ENCODE data around the gene IFT27.

IFT27 gene

DNA sequence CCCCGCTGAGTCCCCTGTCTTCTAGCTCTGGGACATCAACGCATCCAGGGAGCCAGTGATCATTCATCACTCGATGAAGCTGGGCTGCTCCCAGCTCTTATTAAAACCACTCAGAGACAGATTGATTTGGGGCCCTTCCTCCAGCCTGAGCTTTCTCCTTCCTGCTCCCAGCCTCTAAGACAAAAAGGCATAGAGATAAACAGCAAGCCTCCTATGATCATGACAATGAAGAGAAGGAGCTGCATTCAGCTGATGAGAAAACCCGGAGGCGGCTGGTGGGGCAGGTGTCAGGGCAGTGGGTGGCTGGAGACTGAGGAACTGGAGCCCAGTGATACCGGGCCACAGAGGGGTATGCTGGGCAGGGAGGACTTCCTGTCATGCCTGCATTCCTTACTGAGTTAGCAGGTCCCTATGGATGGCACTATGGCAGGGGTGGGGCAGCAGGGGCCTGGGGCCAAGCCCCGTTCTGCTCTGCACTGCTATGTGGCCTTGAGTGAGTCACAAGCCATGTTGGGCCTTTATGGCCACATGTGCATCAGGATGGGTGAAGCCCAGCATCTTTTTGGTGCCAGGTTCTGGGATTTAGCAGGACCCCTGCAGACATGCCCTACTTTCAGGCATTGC lies 20.7 kb upstream of the IFT27 start:
- no peak for DNase-seq

GRCh38 chr22:36795633-36796032 lies 19.7 kb upstream of the IFT27 start:
- no peak for DNase-seq

GRCh38 chr22:36790648-36791047 lies 14.7 kb upstream of the IFT27 start:
- peak; percentile 8 for DNase-seq

GRCh38 chr22:36787204-36787988 lies 11.5 kb upstream of the IFT27 start:
- DNase-seq: no peak

DNA sequence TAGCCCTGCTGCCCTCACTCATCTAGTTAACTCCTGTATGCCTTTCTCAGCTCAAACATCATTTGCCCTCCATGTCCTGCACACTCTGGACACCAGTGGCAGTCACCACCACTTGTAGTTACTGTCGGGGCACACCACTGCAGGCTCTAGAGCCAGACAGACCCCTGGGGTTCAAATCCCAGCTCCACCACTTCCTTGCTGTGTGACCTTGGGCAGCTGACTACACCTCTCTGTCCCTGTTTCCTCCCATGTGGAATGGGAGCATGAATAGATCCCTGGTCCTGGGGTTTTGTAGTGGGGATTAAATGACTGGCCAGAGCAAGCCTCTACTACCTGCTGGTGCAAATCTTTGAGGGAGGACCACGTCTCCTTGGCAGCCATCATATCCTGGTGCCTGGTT lies 7.8 kb upstream of the IFT27 start:
- DNase-seq: no peak

GRCh38 chr22:36781656-36782627 lies 6.0 kb upstream of the IFT27 start:
- peak; percentile 91 for DNase-seq

DNA sequence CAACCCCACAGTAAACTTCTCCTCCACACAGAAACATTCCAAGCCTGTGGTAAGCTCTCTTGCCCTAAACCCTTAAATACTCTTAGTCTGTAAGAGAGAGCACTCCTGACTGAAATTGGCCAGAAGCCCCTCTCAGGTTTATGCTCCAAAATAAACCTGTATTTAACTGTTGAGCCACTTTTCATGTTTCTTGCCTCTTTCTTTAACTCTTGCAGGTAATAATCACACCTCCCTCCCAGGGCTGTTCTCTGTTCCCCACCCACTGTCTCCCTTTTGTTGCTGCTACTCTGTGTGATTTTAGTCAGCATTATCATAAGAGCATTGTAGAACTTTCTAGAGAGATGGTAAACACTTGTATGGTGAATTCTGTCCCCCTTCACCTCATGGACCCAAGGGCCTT lies 2.1 kb upstream of the IFT27 start:
- DNase-seq: no peak

DNA sequence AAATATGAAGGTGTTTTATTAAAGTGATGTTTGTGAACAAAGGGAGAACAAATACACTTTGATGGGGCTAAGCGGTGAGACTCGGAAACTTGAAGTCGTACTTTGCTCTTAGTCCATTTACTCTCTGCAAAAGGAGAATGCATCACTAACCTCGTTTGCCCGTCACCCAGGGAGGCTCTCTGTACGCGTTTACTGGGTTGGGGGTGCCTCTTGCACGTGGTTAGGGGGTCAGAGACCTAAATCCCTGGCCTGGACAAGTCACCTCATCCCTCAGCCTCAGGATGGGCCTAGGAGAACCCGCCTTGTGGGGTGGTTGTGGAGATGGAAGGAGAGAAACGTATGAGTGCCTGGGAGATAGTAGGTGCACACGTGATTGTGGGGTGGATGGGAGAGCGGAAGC lies 803 bp upstream of the IFT27 start:
- DNase-seq: no peak

- peak; percentile 53 for DNase-seq
These were observed 344 bp downstream of the IFT27 start for GRCh38 chr22:36775586-36775963.

DNA sequence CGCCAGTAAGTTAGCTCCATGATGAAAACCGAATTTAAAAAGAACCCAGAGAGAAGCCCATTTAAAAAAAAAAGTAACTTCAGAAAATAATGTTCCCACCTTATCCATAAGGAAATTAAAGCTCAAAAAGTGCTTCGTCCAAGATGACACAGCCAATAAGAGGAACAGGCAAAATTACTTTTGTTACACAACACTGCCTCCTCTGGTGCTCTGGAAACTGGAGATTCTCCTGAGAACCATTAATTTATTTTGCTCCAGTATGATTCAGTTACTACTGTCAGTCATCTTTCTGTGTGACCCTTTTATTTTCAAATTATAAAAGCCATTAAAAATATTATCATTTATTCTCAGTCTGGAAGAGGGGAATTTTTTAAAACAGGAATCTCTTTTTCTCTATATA lies 2.0 kb downstream of the IFT27 start:
- no peak for DNase-seq

DNA sequence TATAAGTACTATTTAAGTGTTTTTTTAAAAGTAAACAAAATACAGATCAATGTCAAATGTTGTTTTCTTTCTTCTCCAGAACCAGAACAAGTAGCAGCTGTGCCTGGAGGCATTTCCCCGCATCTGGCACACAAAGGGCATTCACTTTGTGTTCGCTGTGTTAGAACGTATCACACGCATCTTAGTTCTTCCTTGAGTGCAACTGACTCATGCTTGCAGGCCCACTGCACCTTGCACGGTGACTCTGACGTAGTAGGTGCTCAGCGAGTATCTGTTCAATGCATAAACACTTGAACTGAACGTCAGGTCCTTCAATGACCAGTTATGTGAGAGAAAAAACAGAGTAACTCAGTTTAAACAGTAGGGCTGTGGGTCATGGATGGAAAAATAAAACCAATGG lies 3.5 kb downstream of the IFT27 start:
- no peak for DNase-seq

GRCh38 chr22:36771356-36772063 lies 4.4 kb downstream of the IFT27 start:
- no peak for DNase-seq

GRCh38 chr22:36770513-36771231 lies 5.2 kb downstream of the IFT27 start:
- no peak for DNase-seq

GRCh38 chr22:36769541-36770512 lies 6.1 kb downstream of the IFT27 start:
- DNase-seq: no peak

- DNase-seq: no peak
These were observed 7.3 kb downstream of the IFT27 start for GRCh38 chr22:36768616-36769015.

DNA sequence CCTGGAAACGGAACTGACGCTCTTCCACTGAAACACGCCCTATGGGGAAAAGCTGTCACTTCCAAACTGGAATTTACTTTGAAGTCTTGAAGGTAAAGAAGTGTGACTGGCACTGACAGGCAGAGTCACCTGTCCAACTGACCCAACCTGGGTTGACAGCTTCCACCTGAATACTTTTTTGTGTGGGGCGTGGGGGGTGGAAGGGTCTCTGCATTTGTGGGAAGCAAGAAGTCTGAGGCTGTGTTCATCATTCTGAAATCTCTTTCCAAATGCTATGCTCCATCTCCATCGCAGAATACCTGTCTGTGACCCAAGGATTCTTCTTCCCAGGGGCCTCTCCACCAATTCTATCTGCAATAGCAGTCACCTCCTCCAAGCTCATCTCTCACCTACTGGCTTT lies 7.8 kb downstream of the IFT27 start:
- no peak for DNase-seq

- DNase-seq: no peak
These were observed 8.7 kb downstream of the IFT27 start for GRCh38 chr22:36767035-36767775.

- no peak for DNase-seq
These were observed 9.9 kb downstream of the IFT27 start for GRCh38 chr22:36765943-36766450.

DNA sequence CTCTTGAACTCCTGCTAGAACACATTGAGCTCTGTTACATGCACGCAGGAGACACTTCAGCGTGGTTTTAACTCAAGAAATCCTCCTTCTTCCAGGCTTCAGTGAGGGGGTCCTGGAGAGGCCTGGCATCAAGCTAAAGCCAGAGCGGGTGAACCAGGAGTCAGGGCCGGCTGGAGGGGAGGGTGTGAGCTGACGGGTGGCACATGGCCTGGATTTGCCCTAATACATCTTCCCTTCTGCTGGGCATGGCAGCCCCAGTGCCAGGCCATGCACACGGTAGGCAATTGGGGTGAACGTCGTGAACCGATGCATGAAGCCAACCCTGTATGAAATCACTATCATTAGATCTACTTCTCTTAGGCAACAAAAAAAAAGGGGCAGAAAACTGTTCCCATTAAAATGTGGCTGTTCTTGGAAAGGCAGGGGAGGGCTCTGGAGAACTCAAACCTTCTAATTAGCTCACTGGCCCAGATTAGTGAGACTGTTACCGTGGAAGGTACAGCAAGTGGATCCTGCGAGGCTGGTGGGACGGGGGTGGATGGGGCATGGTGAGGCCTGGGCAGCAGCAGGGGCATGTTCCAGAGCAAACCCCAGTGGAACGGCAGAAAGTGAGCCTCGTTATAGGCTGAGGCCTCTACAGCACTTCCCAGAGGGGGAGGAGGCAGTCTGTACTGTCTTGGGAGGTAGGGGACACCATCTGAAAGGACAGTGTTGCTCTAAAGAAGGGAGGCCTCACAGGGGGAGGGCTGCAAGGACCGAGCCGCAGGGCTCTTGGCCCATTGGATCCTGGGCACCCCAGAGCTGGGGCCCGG lies 10.6 kb downstream of the IFT27 start:
- no peak for DNase-seq

Data from CD4-positive, alpha-beta T cell treated with Interleukin-6 for 4 hours (primary cell).